Fibroblast of lung (primary cell): Measurements from ENCODE around the gene LOXL3. TPM values are rescaled to one million over a fixed set of nuclear protein-coding genes. Genes with fewer than 3 reads are reported as not detected.

Experiments
- DNase-seq, 2 donors: peaks; one replicate each; pipeline versions ENCODE4 v3.0.0 to v3.0.0-alpha.2; 2010; ENCODE audit warnings: low read depth in 2 of 2
- H2AFZ ChIP-seq: 2 replicates; pipeline ENCODE4 v1.5.1; 2012; ENCODE audit warnings: low read length, control low read depth, inconsistent platforms
- H3K27ac ChIP-seq: 2 replicates; pipeline ENCODE4 v1.5.1; 2011; ENCODE audit warnings: low read length, control low read depth; ENCODE audit not compliant: insufficient read depth
- H3K27me3 ChIP-seq: 2 replicates; pipeline ENCODE4 v1.5.1; 2011; ENCODE audit warnings: mild to moderate bottlenecking, low read length; ENCODE audit not compliant: control insufficient read depth, insufficient read depth
- H3K36me3 ChIP-seq: 2 replicates; pipeline ENCODE4 v1.5.1; 2011; ENCODE audit warnings: low read length; ENCODE audit not compliant: control insufficient read depth, insufficient read depth
- H3K4me1 ChIP-seq: 2 replicates; pipeline ENCODE4 v1.5.1; 2011; ENCODE audit warnings: low read length; ENCODE audit not compliant: control insufficient read depth, insufficient read depth; ENCODE audit errors: extremely low read depth
- H3K4me2 ChIP-seq: 2 replicates; pipeline ENCODE4 v1.5.1; 2011; ENCODE audit warnings: low read length, control low read depth; ENCODE audit not compliant: insufficient read depth; ENCODE audit errors: extremely low read depth
- H3K4me3 ChIP-seq, 4 experiments: fragments of 200-600 bp in 1 of 4; sonication (generic) in 1 of 4; replicated peaks in 1 of 4; 2 replicates each; pipeline ENCODE4 v1.5.1; 2011 to 2016; ENCODE audit warnings: low read length in 4 of 4, low read depth in 3 of 4, mild to moderate bottlenecking in 3 of 4, control low read depth in 2 of 4, inconsistent platforms in 1 of 4, mixed read lengths in 1 of 4; ENCODE audit not compliant: insufficient read depth in 1 of 4; ENCODE audit errors: control extremely low read depth in 1 of 4
- H3K79me2 ChIP-seq: 2 replicates; pipeline ENCODE4 v1.5.1; 2012; ENCODE audit warnings: mild to moderate bottlenecking, low read length, inconsistent platforms; ENCODE audit not compliant: control insufficient read depth, insufficient read depth
- H3K9ac ChIP-seq: 2 replicates; pipeline ENCODE4 v1.5.1; 2011; ENCODE audit warnings: mild to moderate bottlenecking, low read length, control low read depth; ENCODE audit not compliant: insufficient read depth
- H3K9me3 ChIP-seq: 2 replicates; pipeline ENCODE4 v1.5.1; 2012; ENCODE audit warnings: low read depth, low read length; ENCODE audit not compliant: control insufficient read depth, insufficient read depth
- H4K20me1 ChIP-seq: 2 replicates; pipeline ENCODE4 v1.5.1; 2011; ENCODE audit warnings: low read length; ENCODE audit not compliant: control insufficient read depth, insufficient read depth; ENCODE audit errors: extremely low read depth
- EZH2 ChIP-seq: IDR thresholded peaks from 2 replicates; pipeline ENCODE4 v1.5.1; 2012; ENCODE audit warnings: low read length, control low read depth, mild to moderate bottlenecking; ENCODE audit errors: missing control alignments
- polyA plus RNA-seq, 2 donors: library from polyadenylated mRNA; depleted of rRNA in 1 of 2; stranded (reverse) in 1 of 2; unstranded in 1 of 2; fragments of >200 nt; gene quantifications; 2 replicates each; pipeline ENCODE4 v1.2.1, GENCODE V29; 2011 to 2012; ENCODE audit warnings: missing spikeins in 1 of 2
- total RNA-seq: library from RNA; depleted of rRNA; stranded (reverse); fragments of >200 nt; gene quantifications from 2 replicates; pipeline ENCODE4 v1.2.1, GENCODE V29; 2014
- TF ChIP-seq, protein P1 (sequence below), 2 donors: IDR thresholded peaks in 1 of 2; conservative IDR thresholded peaks in 1 of 2; 1 replicate in 1 of 2; 2 replicates in 1 of 2; pipeline ENCODE4 v1.5.1; 2011 to 2012; ENCODE audit warnings: low read length in 2 of 2, control low read depth in 1 of 2, inconsistent platforms in 1 of 2, low read depth in 1 of 2, mild to moderate bottlenecking in 1 of 2

Gene LOXL3
- total and polyA plus RNA-seq, 2 donors (not counting 1 experiment from before 2014, with no cell fraction given) = 20.6 to 26.4 TPM

DNA sequence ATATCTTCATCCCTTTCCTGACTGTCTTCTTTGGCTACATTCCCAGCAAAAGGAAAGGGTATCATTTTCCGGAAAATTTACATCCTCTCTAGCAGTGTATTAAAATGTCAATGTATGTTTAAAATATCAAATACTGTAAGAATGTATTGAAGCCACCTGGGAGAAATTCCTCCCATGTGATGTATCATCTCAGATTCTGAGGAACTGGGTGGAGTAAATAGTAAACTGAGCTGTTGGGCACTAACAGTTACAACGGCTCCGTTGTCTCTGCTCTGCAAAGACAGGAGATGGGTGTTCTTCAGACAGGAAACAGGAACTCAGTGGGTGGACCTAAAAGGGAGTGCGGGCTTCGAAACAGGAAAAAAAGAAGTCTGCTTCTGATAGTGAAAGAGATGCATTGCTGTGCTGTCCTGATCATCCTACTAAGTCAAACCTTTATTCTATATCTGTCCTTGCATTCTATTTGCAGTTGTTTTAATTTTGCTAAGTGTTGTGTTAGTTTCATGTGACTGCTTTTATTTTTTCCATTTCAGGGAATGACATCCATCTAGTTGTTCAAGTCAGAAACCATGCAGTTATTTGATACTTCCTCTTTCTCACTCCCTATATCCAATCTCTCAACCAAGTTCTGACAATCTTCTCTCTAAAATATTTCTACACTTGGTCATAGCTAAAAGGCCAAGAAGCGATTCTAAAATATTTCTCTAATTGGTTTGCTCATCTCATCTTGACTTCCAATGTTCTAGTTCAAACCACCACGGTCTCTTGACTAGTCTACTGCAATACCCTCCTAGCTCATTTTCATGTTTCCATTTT is 20.2 kb upstream of the LOXL3 start:
- H3K27ac ChIP-seq = no peak overlapping the region
- H3K36me3 ChIP-seq = no peaks in the 10 kb centered on the region
- no peaks in the 10 kb centered on the region for H3K27me3 ChIP-seq
- no peaks in the 10 kb centered on the region for H3K9me3 ChIP-seq
- no peak overlapping the region for H3K4me3 ChIP-seq
- no peak overlapping the region for H3K9ac ChIP-seq
- H4K20me1 ChIP-seq = no peaks in the 10 kb centered on the region
- H3K4me1 ChIP-seq = peaks cover 10% of the 10 kb centered on the region
- H2AFZ ChIP-seq = peak overlapping the region; percentile 66
- no peaks in the 10 kb centered on the region for H3K79me2 ChIP-seq
- TF ChIP-seq, protein P1, sequence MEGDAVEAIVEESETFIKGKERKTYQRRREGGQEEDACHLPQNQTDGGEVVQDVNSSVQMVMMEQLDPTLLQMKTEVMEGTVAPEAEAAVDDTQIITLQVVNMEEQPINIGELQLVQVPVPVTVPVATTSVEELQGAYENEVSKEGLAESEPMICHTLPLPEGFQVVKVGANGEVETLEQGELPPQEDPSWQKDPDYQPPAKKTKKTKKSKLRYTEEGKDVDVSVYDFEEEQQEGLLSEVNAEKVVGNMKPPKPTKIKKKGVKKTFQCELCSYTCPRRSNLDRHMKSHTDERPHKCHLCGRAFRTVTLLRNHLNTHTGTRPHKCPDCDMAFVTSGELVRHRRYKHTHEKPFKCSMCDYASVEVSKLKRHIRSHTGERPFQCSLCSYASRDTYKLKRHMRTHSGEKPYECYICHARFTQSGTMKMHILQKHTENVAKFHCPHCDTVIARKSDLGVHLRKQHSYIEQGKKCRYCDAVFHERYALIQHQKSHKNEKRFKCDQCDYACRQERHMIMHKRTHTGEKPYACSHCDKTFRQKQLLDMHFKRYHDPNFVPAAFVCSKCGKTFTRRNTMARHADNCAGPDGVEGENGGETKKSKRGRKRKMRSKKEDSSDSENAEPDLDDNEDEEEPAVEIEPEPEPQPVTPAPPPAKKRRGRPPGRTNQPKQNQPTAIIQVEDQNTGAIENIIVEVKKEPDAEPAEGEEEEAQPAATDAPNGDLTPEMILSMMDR (conservative IDR thresholded peaks at IDR 0.05 in 1 of 2, IDR thresholded peaks at IDR 0.05 in 1 of 2; ENCODE audit: low read depth in 1 of 2, low read length in 2 of 2) = no peak
- no peak for TF ChIP-seq EZH2
- peak overlapping the region; percentile 32 for H3K4me2 ChIP-seq
- DNase-seq = peak in 1 of 2 donors; percentile 44

DNA sequence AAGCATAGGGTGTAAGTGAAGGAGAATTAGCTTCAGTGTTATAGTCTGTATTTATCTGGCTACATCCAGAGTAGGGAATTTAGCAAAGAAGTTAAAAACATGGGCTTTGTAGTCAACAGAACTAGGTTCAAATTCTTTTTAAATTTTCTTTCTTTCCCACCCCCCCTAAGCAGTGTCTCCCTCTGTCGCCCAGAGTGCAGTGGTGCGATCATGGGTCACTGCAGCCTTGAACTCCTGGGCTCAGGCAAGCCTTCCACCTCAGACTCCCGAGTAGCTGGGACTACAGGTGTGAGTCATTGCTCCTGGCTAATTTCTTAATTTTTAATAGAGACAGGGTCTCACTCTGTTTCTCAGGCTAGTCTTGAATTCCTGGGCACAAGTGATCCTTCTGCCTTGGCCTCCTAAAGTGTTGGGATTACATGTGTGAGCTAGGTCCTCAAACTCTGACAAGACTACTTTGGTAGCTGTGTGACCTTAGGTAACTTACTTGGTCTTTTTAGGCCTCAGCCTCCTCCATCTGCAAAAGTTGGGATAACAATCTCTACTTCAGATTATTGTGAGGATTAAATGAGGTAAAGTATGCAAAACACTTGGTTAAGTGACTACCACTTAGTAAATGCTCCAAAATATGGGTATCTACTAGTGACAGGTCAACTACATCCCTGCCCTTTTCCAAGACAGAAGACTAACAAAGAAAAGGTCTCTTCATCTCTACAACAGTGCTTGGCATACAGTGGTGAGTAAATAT is 18.6 kb upstream of the LOXL3 start:
- Histone ChIP-seq H3K4me3 (no peak overlapping the region), H3K4me1 (peaks cover 21% of the 10 kb centered on the region), H2AFZ (no peak overlapping the region), H3K79me2 (no peaks in the 10 kb centered on the region), H3K9ac (no peak overlapping the region), H3K27me3 (no peaks in the 10 kb centered on the region), H3K9me3 (no peaks in the 10 kb centered on the region), H3K36me3 (no peaks in the 10 kb centered on the region), H4K20me1 (no peaks in the 10 kb centered on the region), H3K27ac (no peak overlapping the region), H3K4me2 (no peak overlapping the region)
- no peak for DNase-seq
- TF ChIP-seq, protein P1 (conservative IDR thresholded peaks at IDR 0.05 in 1 of 2, IDR thresholded peaks at IDR 0.05 in 1 of 2; ENCODE audit: low read depth in 1 of 2, low read length in 2 of 2) = no peak
- no peak for TF ChIP-seq EZH2

DNA sequence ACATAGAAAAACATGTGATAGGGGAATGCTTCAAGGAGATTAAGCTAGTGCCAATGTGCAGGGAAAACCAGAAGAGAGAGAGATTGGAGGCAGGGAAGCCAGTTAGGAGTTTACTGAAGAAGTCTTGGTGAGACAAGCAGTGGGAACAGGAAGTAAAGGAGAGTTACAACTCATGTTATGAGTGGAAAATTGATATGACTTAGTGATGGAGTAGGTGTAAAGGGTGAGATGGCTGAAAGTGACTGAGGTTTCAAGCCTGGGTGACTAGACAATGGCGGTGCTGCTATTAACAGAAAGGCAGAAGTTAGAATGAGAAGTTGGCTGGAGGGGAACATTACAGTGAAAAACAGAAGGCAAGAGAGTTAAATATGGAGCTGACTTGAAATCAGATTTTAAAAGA is 17.3 kb upstream of the LOXL3 start:
- Histone ChIP-seq H3K4me2 (no peak overlapping the region), H3K4me1 (peaks cover 19% of the 10 kb centered on the region), H3K9me3 (no peaks in the 10 kb centered on the region), H3K79me2 (no peaks in the 10 kb centered on the region), H3K27me3 (no peaks in the 10 kb centered on the region), H3K9ac (no peak overlapping the region), H3K27ac (no peak overlapping the region), H3K36me3 (no peaks in the 10 kb centered on the region), H3K4me3 (no peak overlapping the region), H2AFZ (no peak overlapping the region), H4K20me1 (no peaks in the 10 kb centered on the region)
- no peak for DNase-seq
- no peak for TF ChIP-seq EZH2
- TF ChIP-seq, protein P1 (conservative IDR thresholded peaks at IDR 0.05 in 1 of 2, IDR thresholded peaks at IDR 0.05 in 1 of 2; ENCODE audit: low read depth in 1 of 2, low read length in 2 of 2) = no peak
